ENCODE measurements around the gene ANLN.
A peak's percentile ranks its signal among the peaks of the same experiment; 100 is the strongest.
"Not testable (repeated sequence)": the region's sequence is repeated elsewhere in the genome, so short reads cannot be mapped to it uniquely, and the experiment has no call there.

Gene ANLN

GRCh38 chr7:36379831-36380504, 9.7 kb upstream of the ANLN start:
- no peak for FAIRE-seq

GRCh38 chr7:36381056-36381455, 8.6 kb upstream of the ANLN start:
- FAIRE-seq = no peak

- FAIRE-seq = not testable (repeated sequence)
These were observed 6.4 kb upstream of the ANLN start for GRCh38 chr7:36383284-36383683.

GRCh38 chr7:36385646-36386045, 4.0 kb upstream of the ANLN start:
- FAIRE-seq = not testable (repeated sequence)

- FAIRE-seq = peak; percentile 48
These were observed 2.0 kb upstream of the ANLN start for GRCh38 chr7:36387435-36388231.

- FAIRE-seq = no peak
These were observed 1.2 kb upstream of the ANLN start for GRCh38 chr7:36388423-36388822.

GRCh38 chr7:36390199-36391090, 783 bp downstream of the ANLN start:
- FAIRE-seq = peak; percentile 30

- FAIRE-seq = no peak
These were observed 2.0 kb downstream of the ANLN start for GRCh38 chr7:36391436-36392198.

- no peak for FAIRE-seq
These were observed 4.2 kb downstream of the ANLN start for GRCh38 chr7:36393826-36394225.

- no peak for FAIRE-seq
These were observed 5.7 kb downstream of the ANLN start for GRCh38 chr7:36395171-36395894.

- FAIRE-seq = no peak
These were observed 6.5 kb downstream of the ANLN start for GRCh38 chr7:36396150-36396549.

- FAIRE-seq = no peak
These were observed 10.4 kb downstream of the ANLN start for GRCh38 chr7:36400036-36400435.

- no peak for FAIRE-seq
These were observed 10.9 kb downstream of the ANLN start for GRCh38 chr7:36400606-36401005.

- FAIRE-seq = no peak
These were observed 13.8 kb downstream of the ANLN start for GRCh38 chr7:36403452-36403851.

- no peak for FAIRE-seq
These were observed 15.2 kb downstream of the ANLN start for GRCh38 chr7:36404639-36405408.

- no peak for FAIRE-seq
These were observed 15.7 kb downstream of the ANLN start for GRCh38 chr7:36405409-36405803.

GRCh38 chr7:36406156-36406555, 16.5 kb downstream of the ANLN start:
- no peak for FAIRE-seq

- no peak for FAIRE-seq
These were observed 18.2 kb downstream of the ANLN start for GRCh38 chr7:36407636-36408550.

GRCh38 chr7:36408589-36408988, 18.9 kb downstream of the ANLN start:
- FAIRE-seq = no peak

- no peak for FAIRE-seq
These were observed 19.5 kb downstream of the ANLN start for GRCh38 chr7:36409180-36409579.
